Karpas-422 (cell line): ENCODE data around the gene TCF7L1. TPM values are rescaled to one million over a fixed set of nuclear protein-coding genes. Genes with fewer than 3 reads are reported as not detected.

Experiments
- DNase-seq: peaks from one replicate; pipeline ENCODE4 v3.0.0-alpha.2; 2015
- H2AFZ ChIP-seq: fragments of 200-600 bp; sonication (generic); 2 replicates; pipeline ENCODE4 v1.6.1; 2014; ENCODE audit warnings: antibody characterized with exemption, low read length, mixed read lengths
- H3K27ac ChIP-seq: fragments of 200-600 bp; sonication (generic); 2 replicates; pipeline ENCODE4 v1.5.1; 2014; ENCODE audit warnings: mild to moderate bottlenecking, low read length, moderate library complexity
- H3K27me3 ChIP-seq: fragments of 200-600 bp; sonication (generic); 2 replicates; pipeline ENCODE4 v1.6.1; 2014; ENCODE audit warnings: low read length, mixed read lengths
- H3K36me3 ChIP-seq: fragments of 200-600 bp; sonication (generic); 2 replicates; pipeline ENCODE4 v1.6.1; 2014; ENCODE audit warnings: low read length, mixed read lengths; ENCODE audit not compliant: insufficient read depth
- H3K4me1 ChIP-seq: fragments of 200-600 bp; sonication (generic); 2 replicates; pipeline ENCODE4 v1.6.1; 2014; ENCODE audit warnings: mild to moderate bottlenecking, low read length, mixed read lengths
- H3K4me2 ChIP-seq: fragments of 200-600 bp; sonication (generic); 2 replicates; pipeline ENCODE4 v1.6.1; 2014; ENCODE audit warnings: low read length, low read depth, mild to moderate bottlenecking; ENCODE audit not compliant: poor library complexity, severe bottlenecking
- H3K4me3 ChIP-seq: fragments of 200-600 bp; sonication (generic); 2 replicates; pipeline ENCODE4 v1.5.1; 2014; ENCODE audit warnings: mild to moderate bottlenecking, antibody characterized with exemption, low read length, mixed read lengths
- H3K79me2 ChIP-seq: fragments of 200-600 bp; sonication (generic); 2 replicates; pipeline ENCODE4 v1.6.1; 2014; ENCODE audit warnings: mild to moderate bottlenecking, low read length, mixed read lengths
- H3K9ac ChIP-seq: fragments of 200-600 bp; sonication (generic); 2 replicates; pipeline ENCODE4 v1.6.0; 2014; ENCODE audit warnings: low read length
- H3K9me2 ChIP-seq: fragments of 200-600 bp; sonication (generic), shearing (Covaris generic); replicated peaks from 2 replicates; pipeline ENCODE4 v1.6.0; 2014; ENCODE audit warnings: mild to moderate bottlenecking, low read length, moderate library complexity; ENCODE audit not compliant: insufficient read depth
- H3K9me3 ChIP-seq: fragments of 300-700, 200-600 bp; sonication (generic); 2 replicates; pipeline ENCODE4 v1.6.1; 2014; ENCODE audit warnings: low read length, mixed read lengths
- H4K20me1 ChIP-seq: fragments of 200-600 bp; sonication (generic); 2 replicates; pipeline ENCODE4 v1.6.1; 2014; ENCODE audit warnings: mild to moderate bottlenecking, antibody characterized with exemption, low read length, low read depth; ENCODE audit not compliant: insufficient read depth
- total RNA-seq: library from RNA; depleted of rRNA; stranded (reverse); fragments of >200 nt; shearing (Covaris generic); gene quantifications from 2 replicates; pipeline ENCODE4 v1.2.3, GENCODE V29; 2014; ENCODE audit warnings: low replicate concordance

TCF7L1 gene
- total RNA-seq, 1 experiment from 2014 or later, result not detected

- Histone ChIP-seq H4K20me1 (no peaks in the 10 kb centered on the region), H3K9me3 (no peaks in the 10 kb centered on the region), H3K4me1 (no peaks in the 10 kb centered on the region), H3K9me2 (no peaks in the 10 kb centered on the region), H3K36me3 (no peaks in the 10 kb centered on the region), H3K9ac (no peak overlapping the region), H3K27me3 (no peaks in the 10 kb centered on the region), H2AFZ (no peak overlapping the region), H3K79me2 (no peaks in the 10 kb centered on the region), H3K4me2 (no peak overlapping the region), H3K4me3 (no peak overlapping the region), H3K27ac (no peak overlapping the region)
- no peak for DNase-seq
These were observed 1.9 kb downstream of the TCF7L1 start for GRCh38 chr2:85134896-85135659.

GRCh38 chr2:85135660-85135914 is 2.4 kb downstream of the TCF7L1 start:
- H3K9me2 ChIP-seq, result no peaks in the 10 kb centered on the region
- no peak for DNase-seq
- no peaks in the 10 kb centered on the region for H3K27me3 ChIP-seq
- H3K4me3 ChIP-seq, result no peak overlapping the region
- H3K79me2 ChIP-seq, result no peaks in the 10 kb centered on the region
- H3K9me3 ChIP-seq, result no peaks in the 10 kb centered on the region
- H3K27ac ChIP-seq, result no peak overlapping the region
- no peaks in the 10 kb centered on the region for H3K4me1 ChIP-seq
- H3K4me2 ChIP-seq, result no peak overlapping the region
- no peak overlapping the region for H2AFZ ChIP-seq
- H3K36me3 ChIP-seq, result no peaks in the 10 kb centered on the region
- H3K9ac ChIP-seq, result no peak overlapping the region
- no peaks in the 10 kb centered on the region for H4K20me1 ChIP-seq

- no peaks in the 10 kb centered on the region for H3K79me2 ChIP-seq
- no peak overlapping the region for H2AFZ ChIP-seq
- no peaks in the 10 kb centered on the region for H3K4me1 ChIP-seq
- no peaks in the 10 kb centered on the region for H3K27me3 ChIP-seq
- H3K4me2 ChIP-seq, result no peak overlapping the region
- H3K4me3 ChIP-seq, result no peak overlapping the region
- no peaks in the 10 kb centered on the region for H3K9me3 ChIP-seq
- H4K20me1 ChIP-seq, result no peaks in the 10 kb centered on the region
- no peak overlapping the region for H3K27ac ChIP-seq
- no peak overlapping the region for H3K9ac ChIP-seq
- H3K36me3 ChIP-seq, result no peaks in the 10 kb centered on the region
- no peaks in the 10 kb centered on the region for H3K9me2 ChIP-seq
- no peak for DNase-seq
These were observed 4.0 kb downstream of the TCF7L1 start for GRCh38 chr2:85137156-85137555.

GRCh38 chr2:85143463-85144082 is 10.4 kb downstream of the TCF7L1 start:
- no peaks in the 10 kb centered on the region for H4K20me1 ChIP-seq
- no peak for DNase-seq
- H3K9me3 ChIP-seq, result no peaks in the 10 kb centered on the region
- no peaks in the 10 kb centered on the region for H3K79me2 ChIP-seq
- H3K27ac ChIP-seq, result no peak overlapping the region
- H3K9ac ChIP-seq, result no peak overlapping the region
- no peaks in the 10 kb centered on the region for H3K36me3 ChIP-seq
- no peaks in the 10 kb centered on the region for H3K9me2 ChIP-seq
- no peak overlapping the region for H2AFZ ChIP-seq
- H3K4me1 ChIP-seq, result no peaks in the 10 kb centered on the region
- H3K4me2 ChIP-seq, result no peak overlapping the region
- no peak overlapping the region for H3K4me3 ChIP-seq
- no peaks in the 10 kb centered on the region for H3K27me3 ChIP-seq

- Histone ChIP-seq H3K4me3 (no peak overlapping the region), H3K9ac (no peak overlapping the region), H3K36me3 (no peaks in the 10 kb centered on the region), H3K27ac (no peak overlapping the region), H3K27me3 (no peaks in the 10 kb centered on the region), H3K79me2 (no peaks in the 10 kb centered on the region), H2AFZ (no peak overlapping the region), H3K9me2 (no peaks in the 10 kb centered on the region), H4K20me1 (no peaks in the 10 kb centered on the region), H3K9me3 (no peaks in the 10 kb centered on the region), H3K4me2 (no peak overlapping the region), H3K4me1 (no peaks in the 10 kb centered on the region)
- DNase-seq, result no peak
These were observed 12.1 kb downstream of the TCF7L1 start for GRCh38 chr2:85145116-85145820.

- DNase-seq, result no peak
- H3K4me1 ChIP-seq, result no peaks in the 10 kb centered on the region
- H2AFZ ChIP-seq, result no peak overlapping the region
- no peak overlapping the region for H3K4me3 ChIP-seq
- H3K4me2 ChIP-seq, result no peak overlapping the region
- H3K27me3 ChIP-seq, result no peaks in the 10 kb centered on the region
- H3K27ac ChIP-seq, result no peak overlapping the region
- no peaks in the 10 kb centered on the region for H4K20me1 ChIP-seq
- H3K9ac ChIP-seq, result no peak overlapping the region
- H3K36me3 ChIP-seq, result no peaks in the 10 kb centered on the region
- no peaks in the 10 kb centered on the region for H3K79me2 ChIP-seq
- H3K9me3 ChIP-seq, result no peaks in the 10 kb centered on the region
- H3K9me2 ChIP-seq, result no peaks in the 10 kb centered on the region
These were observed 15.0 kb downstream of the TCF7L1 start for GRCh38 chr2:85148190-85148589.

- no peak overlapping the region for H3K4me3 ChIP-seq
- DNase-seq, result no peak
- no peaks in the 10 kb centered on the region for H4K20me1 ChIP-seq
- H3K36me3 ChIP-seq, result no peaks in the 10 kb centered on the region
- H2AFZ ChIP-seq, result no peak overlapping the region
- no peaks in the 10 kb centered on the region for H3K9me2 ChIP-seq
- H3K27ac ChIP-seq, result no peak overlapping the region
- H3K4me1 ChIP-seq, result no peaks in the 10 kb centered on the region
- no peaks in the 10 kb centered on the region for H3K9me3 ChIP-seq
- H3K79me2 ChIP-seq, result no peaks in the 10 kb centered on the region
- H3K9ac ChIP-seq, result no peak overlapping the region
- H3K27me3 ChIP-seq, result peaks cover under 1% of the 10 kb centered on the region; the same call in 1 of the 2 replicates
- H3K4me2 ChIP-seq, result no peak overlapping the region
These were observed 17.8 kb downstream of the TCF7L1 start for GRCh38 chr2:85151026-85151425.

- no peaks in the 10 kb centered on the region for H3K9me3 ChIP-seq
These were observed 19.7 kb downstream of the TCF7L1 start for GRCh38 chr2:85152895-85153294.

More at GRCh38 chr2:85152895-85153294, 19.7 kb downstream of the TCF7L1 start:
- no peaks in the 10 kb centered on the region for H3K9me2 ChIP-seq
- no peaks in the 10 kb centered on the region for H4K20me1 ChIP-seq
- peaks cover 4% of the 10 kb centered on the region; the same call in 1 of the 2 replicates for H3K27me3 ChIP-seq
- H3K4me2 ChIP-seq, result no peak overlapping the region
- no peaks in the 10 kb centered on the region for H3K79me2 ChIP-seq
- no peaks in the 10 kb centered on the region for H3K36me3 ChIP-seq
- no peaks in the 10 kb centered on the region for H3K4me1 ChIP-seq
- H3K4me3 ChIP-seq, result no peak overlapping the region
- H3K27ac ChIP-seq, result no peak overlapping the region
- DNase-seq, result no peak
- no peak overlapping the region for H2AFZ ChIP-seq
- no peak overlapping the region for H3K9ac ChIP-seq
